Measurements from ENCODE around the gene RFX7.

- TF ChIP-seq EZH2 (IDR thresholded peaks at IDR 0.05; ENCODE audit: insufficient read depth, poor library complexity, severe bottlenecking) (no peak), EZH2phosphoT487 (IDR thresholded peaks at IDR 0.05; ENCODE audit: insufficient read depth, low read depth) (no peak)
Measured at GRCh38 chr15:56291741-56292140, 48.1 kb upstream of the RFX7 start.
